Mesenchymal stem cell (in vitro differentiated cells and primary cell): ENCODE measurements around the gene GRB14.

Experiments
- DNase-seq: peaks from one replicate; pipeline ENCODE4 v3.0.0-alpha.2; 2013
- H2AFZ ChIP-seq: one replicate; pipeline ENCODE4 v1.6.1; 2013; ENCODE audit warnings: low read depth, mild to moderate bottlenecking, control low read depth, inconsistent platforms, low read length, moderate library complexity
- H2AK5ac ChIP-seq: 2 replicates; pipeline ENCODE4 v1.6.1; 2013; ENCODE audit warnings: low read length, moderate library complexity, mild to moderate bottlenecking, inconsistent platforms; ENCODE audit not compliant: severe bottlenecking
- H2BK120ac ChIP-seq: one replicate; pipeline ENCODE4 v1.6.1; 2013; ENCODE audit warnings: low read depth, mild to moderate bottlenecking, inconsistent platforms, low read length, moderate library complexity
- H2BK12ac ChIP-seq, 2 experiments: one replicate each; pipeline ENCODE4 v1.6.1; 2013; ENCODE audit warnings: inconsistent platforms in 2 of 2, low read length in 2 of 2, mild to moderate bottlenecking in 2 of 2, moderate library complexity in 2 of 2, control low read depth in 1 of 2
- H2BK15ac ChIP-seq: one replicate; pipeline ENCODE4 v1.6.1; 2013; ENCODE audit warnings: mild to moderate bottlenecking, low read depth, inconsistent platforms; ENCODE audit not compliant: poor library complexity, severe bottlenecking
- H2BK5ac ChIP-seq: 2 replicates; pipeline ENCODE4 v1.6.1; 2013; ENCODE audit warnings: low read depth, mild to moderate bottlenecking, low read length, control low read depth, inconsistent platforms; ENCODE audit not compliant: poor library complexity, severe bottlenecking
- H3K14ac ChIP-seq, 2 experiments: one replicate each; pipeline ENCODE4 v1.6.1; 2013; ENCODE audit warnings: inconsistent platforms in 2 of 2, low read length in 2 of 2, control low read depth in 1 of 2, mild to moderate bottlenecking in 1 of 2, moderate library complexity in 1 of 2
- H3K18ac ChIP-seq, 2 experiments: one replicate each; pipeline ENCODE4 v1.6.1; 2013; ENCODE audit warnings: inconsistent platforms in 2 of 2, low read length in 2 of 2, control low read depth in 1 of 2, low read depth in 1 of 2, mild to moderate bottlenecking in 1 of 2
- H3K23ac ChIP-seq, 2 experiments: one replicate each; pipeline ENCODE4 v1.6.1; 2013; ENCODE audit warnings: inconsistent platforms in 2 of 2, low read length in 2 of 2, mild to moderate bottlenecking in 2 of 2, moderate library complexity in 2 of 2, control low read depth in 1 of 2
- H3K27ac ChIP-seq: 2 replicates; pipeline ENCODE4 v1.5.1; 2013; ENCODE audit warnings: mild to moderate bottlenecking, moderate library complexity, low read length, control low read depth, inconsistent platforms; ENCODE audit not compliant: poor library complexity, severe bottlenecking
- H3K27me3 ChIP-seq, 2 experiments: 2 replicates each; pipeline versions ENCODE4 v1.6.1 to v1.7.0; 2013; ENCODE audit warnings: low read length in 2 of 2, mild to moderate bottlenecking in 2 of 2, moderate library complexity in 2 of 2, control low read depth in 1 of 2, inconsistent platforms in 1 of 2; ENCODE audit not compliant: control insufficient read depth in 1 of 2, insufficient read depth in 1 of 2
- H3K36me3 ChIP-seq, 2 experiments: 2 replicates each; pipeline versions ENCODE4 v1.6.1 to v1.7.0; 2013; ENCODE audit warnings: low read length in 2 of 2, control low read depth in 1 of 2, inconsistent platforms in 1 of 2, low read depth in 1 of 2, mild to moderate bottlenecking in 1 of 2; ENCODE audit not compliant: insufficient read depth in 2 of 2, control insufficient read depth in 1 of 2
- H3K4ac ChIP-seq, 2 experiments: one replicate each; pipeline ENCODE4 v1.6.1; 2013; ENCODE audit warnings: inconsistent platforms in 2 of 2, low read length in 2 of 2, mild to moderate bottlenecking in 2 of 2, moderate library complexity in 2 of 2, control low read depth in 1 of 2, low read depth in 1 of 2
- H3K4me1 ChIP-seq: 2 replicates; pipeline ENCODE4 v1.6.1; 2013; ENCODE audit warnings: low read depth, low read length, control low read depth; ENCODE audit not compliant: control insufficient read depth, insufficient read depth
- H3K4me2 ChIP-seq: 2 replicates; pipeline ENCODE4 v1.6.1; 2013; ENCODE audit warnings: low read length, mild to moderate bottlenecking, inconsistent platforms; ENCODE audit not compliant: poor library complexity, severe bottlenecking
- H3K4me3 ChIP-seq, 2 experiments: 2 replicates each; pipeline versions ENCODE4 v1.5.1 to v1.7.0; 2013; ENCODE audit warnings: low read length in 2 of 2, mild to moderate bottlenecking in 2 of 2, control low read depth in 1 of 2, low read depth in 1 of 2; ENCODE audit not compliant: insufficient read depth in 1 of 2
- H3K79me1 ChIP-seq: replicated peaks from 2 replicates; pipeline ENCODE4 v1.6.1; 2013; ENCODE audit warnings: mild to moderate bottlenecking, control low read depth, low read length, inconsistent platforms; ENCODE audit not compliant: poor library complexity, severe bottlenecking
- H3K9ac ChIP-seq: 2 replicates; pipeline ENCODE4 v1.7.0; 2013; ENCODE audit warnings: mild to moderate bottlenecking, low read length, moderate library complexity
- H3K9me3 ChIP-seq: 2 replicates; pipeline ENCODE4 v1.7.0; 2013; ENCODE audit warnings: mild to moderate bottlenecking, low read length; ENCODE audit not compliant: control insufficient read depth
- H4K8ac ChIP-seq: one replicate; pipeline ENCODE4 v1.6.1; 2013; ENCODE audit warnings: inconsistent platforms, mild to moderate bottlenecking, low read length, moderate library complexity
- H4K91ac ChIP-seq: one replicate; pipeline ENCODE4 v1.6.1; 2013; ENCODE audit warnings: mild to moderate bottlenecking, low read length, inconsistent platforms
- WGBS: methylation state at CpG from one replicate; pipeline ENCODE4 v1.1.7; 2013; ENCODE audit warnings: mixed read lengths; 5-methylcytosine and 5-hydroxymethylcytosine counted together

Gene GRB14

DNA sequence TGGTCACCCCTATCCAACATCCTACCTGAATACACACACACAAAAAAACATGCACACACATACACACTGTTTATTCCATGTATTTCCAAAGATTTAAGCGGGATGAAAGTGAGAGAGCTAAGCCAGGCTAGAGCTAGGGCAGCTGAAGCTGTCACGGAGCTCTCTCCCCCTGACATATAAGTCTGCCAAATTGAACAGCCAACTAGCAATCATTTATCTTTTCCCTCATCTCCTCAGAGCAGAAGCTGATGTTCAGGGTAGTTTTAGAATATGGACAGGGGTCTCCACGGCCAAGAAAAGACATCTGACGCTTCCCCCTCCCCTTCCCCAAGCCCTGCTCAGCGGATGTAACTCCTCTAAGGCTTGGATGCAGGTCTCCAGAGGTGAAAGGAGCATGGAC is 171.6 kb downstream of the GRB14 start:
- Histone ChIP-seq H3K27me3 (no peaks in the 10 kb centered on the region), H2BK120ac (no peak overlapping the region), H3K4me1 (no peaks in the 10 kb centered on the region), H3K18ac (no peak overlapping the region), H2BK5ac (no peak overlapping the region), H2BK12ac (no peak overlapping the region), H3K4me2 (no peak overlapping the region), H3K4me3 (no peak overlapping the region), H3K36me3 (no peaks in the 10 kb centered on the region), H3K27ac (no peak overlapping the region), H4K91ac (no peak overlapping the region), H3K9me3 (no peaks in the 10 kb centered on the region), H3K23ac (no peak overlapping the region), H2AFZ (no peak overlapping the region), H4K8ac (no peak overlapping the region), H3K14ac (no peak overlapping the region), H3K79me1 (no peaks in the 10 kb centered on the region), H3K9ac (no peak overlapping the region), H2BK15ac (no peak overlapping the region), H2AK5ac (no peak overlapping the region), H3K4ac (no peak overlapping the region)
- WGBS: 80% methylated on average over 4 of the region's 5 CpGs
- DNase-seq: no peak

DNA sequence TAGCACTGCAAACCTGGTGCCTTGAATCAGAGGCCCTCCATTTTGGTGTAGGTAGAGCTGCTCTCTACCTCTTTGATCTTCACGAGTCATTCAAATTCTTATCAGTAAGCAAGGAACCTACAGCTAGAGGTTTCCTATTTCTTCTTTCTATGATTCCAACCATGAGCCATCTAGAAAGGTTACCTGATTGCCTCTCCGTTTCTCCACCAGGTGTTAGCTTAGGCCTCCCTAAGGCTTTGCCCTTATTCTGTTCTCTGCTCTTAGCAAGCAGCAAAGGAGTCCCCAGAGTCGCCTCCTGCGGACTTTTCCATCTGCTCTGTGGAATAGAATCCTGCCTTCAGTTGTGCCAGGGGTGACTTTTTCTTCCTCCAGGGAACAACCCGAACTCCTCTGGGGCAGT is 173.6 kb downstream of the GRB14 start:
- no peak overlapping the region for H3K4me2 ChIP-seq
- no peak overlapping the region for H2BK12ac ChIP-seq
- no peak overlapping the region for H3K4ac ChIP-seq
- no peak overlapping the region for H3K9ac ChIP-seq
- WGBS: 73% methylated on average over 5 of the region's 5 CpGs
- no peaks in the 10 kb centered on the region for H3K4me1 ChIP-seq
- no peak overlapping the region for H2BK5ac ChIP-seq
- no peak overlapping the region for H2AK5ac ChIP-seq
- H3K23ac ChIP-seq: no peak overlapping the region
- H4K8ac ChIP-seq: no peak overlapping the region
- H3K27ac ChIP-seq: no peak overlapping the region
- no peaks in the 10 kb centered on the region for H3K36me3 ChIP-seq
- no peak overlapping the region for H3K14ac ChIP-seq
- no peaks in the 10 kb centered on the region for H3K79me1 ChIP-seq
- no peak overlapping the region for H2BK120ac ChIP-seq
- H2AFZ ChIP-seq: no peak overlapping the region
- H2BK15ac ChIP-seq: no peak overlapping the region
- DNase-seq: no peak
- H4K91ac ChIP-seq: no peak overlapping the region
- no peaks in the 10 kb centered on the region for H3K9me3 ChIP-seq
- no peak overlapping the region for H3K18ac ChIP-seq
- no peak overlapping the region for H3K4me3 ChIP-seq
- no peaks in the 10 kb centered on the region for H3K27me3 ChIP-seq
